ENCODE data around the gene PGD. TPM values are rescaled to one million over a fixed set of nuclear protein-coding genes. Genes with fewer than 3 reads are reported as not detected.

Gene PGD
- total and polyA plus RNA-seq, 10 of the 15 experiments (the other 5 are each of a cell fraction or from before 2014, with no cell fraction given), result 108 to 262 (median 171) TPM

DNA sequence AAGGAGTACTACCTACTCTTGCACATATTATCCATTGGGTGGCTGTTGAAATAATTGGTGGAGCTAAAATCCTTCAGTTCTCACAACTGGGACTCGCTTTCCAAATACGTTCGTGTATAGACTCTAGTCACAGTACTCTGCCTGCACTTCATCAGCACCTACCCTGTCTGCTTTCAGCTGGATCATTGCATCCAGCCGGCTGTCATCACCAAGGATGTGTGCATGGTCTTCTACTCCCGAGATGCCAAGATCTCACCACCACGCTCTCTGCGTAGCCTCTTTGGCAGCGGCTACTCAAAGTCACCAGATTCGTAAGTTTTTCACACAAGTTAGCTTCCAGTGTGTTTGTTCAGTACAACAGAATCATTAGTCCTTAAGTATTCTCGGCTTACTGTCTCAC, 37.3 kb upstream of the PGD start (continued):
- TF ChIP-seq NR2F1 (conservative IDR thresholded peaks at IDR 0.05) (no peak), NFYB (IDR thresholded peaks at IDR 0.05; ENCODE audit: insufficient read depth, low read depth, low read length) (no peak), CHD2 (IDR thresholded peaks at IDR 0.05; ENCODE audit: borderline replicate concordance, low read depth, low read length) (no peak)
- TF ChIP-seq, protein P1, sequence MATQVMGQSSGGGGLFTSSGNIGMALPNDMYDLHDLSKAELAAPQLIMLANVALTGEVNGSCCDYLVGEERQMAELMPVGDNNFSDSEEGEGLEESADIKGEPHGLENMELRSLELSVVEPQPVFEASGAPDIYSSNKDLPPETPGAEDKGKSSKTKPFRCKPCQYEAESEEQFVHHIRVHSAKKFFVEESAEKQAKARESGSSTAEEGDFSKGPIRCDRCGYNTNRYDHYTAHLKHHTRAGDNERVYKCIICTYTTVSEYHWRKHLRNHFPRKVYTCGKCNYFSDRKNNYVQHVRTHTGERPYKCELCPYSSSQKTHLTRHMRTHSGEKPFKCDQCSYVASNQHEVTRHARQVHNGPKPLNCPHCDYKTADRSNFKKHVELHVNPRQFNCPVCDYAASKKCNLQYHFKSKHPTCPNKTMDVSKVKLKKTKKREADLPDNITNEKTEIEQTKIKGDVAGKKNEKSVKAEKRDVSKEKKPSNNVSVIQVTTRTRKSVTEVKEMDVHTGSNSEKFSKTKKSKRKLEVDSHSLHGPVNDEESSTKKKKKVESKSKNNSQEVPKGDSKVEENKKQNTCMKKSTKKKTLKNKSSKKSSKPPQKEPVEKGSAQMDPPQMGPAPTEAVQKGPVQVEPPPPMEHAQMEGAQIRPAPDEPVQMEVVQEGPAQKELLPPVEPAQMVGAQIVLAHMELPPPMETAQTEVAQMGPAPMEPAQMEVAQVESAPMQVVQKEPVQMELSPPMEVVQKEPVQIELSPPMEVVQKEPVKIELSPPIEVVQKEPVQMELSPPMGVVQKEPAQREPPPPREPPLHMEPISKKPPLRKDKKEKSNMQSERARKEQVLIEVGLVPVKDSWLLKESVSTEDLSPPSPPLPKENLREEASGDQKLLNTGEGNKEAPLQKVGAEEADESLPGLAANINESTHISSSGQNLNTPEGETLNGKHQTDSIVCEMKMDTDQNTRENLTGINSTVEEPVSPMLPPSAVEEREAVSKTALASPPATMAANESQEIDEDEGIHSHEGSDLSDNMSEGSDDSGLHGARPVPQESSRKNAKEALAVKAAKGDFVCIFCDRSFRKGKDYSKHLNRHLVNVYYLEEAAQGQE (IDR thresholded peaks at IDR 0.05; ENCODE audit: low read depth, low read length), result no peak

DNA sequence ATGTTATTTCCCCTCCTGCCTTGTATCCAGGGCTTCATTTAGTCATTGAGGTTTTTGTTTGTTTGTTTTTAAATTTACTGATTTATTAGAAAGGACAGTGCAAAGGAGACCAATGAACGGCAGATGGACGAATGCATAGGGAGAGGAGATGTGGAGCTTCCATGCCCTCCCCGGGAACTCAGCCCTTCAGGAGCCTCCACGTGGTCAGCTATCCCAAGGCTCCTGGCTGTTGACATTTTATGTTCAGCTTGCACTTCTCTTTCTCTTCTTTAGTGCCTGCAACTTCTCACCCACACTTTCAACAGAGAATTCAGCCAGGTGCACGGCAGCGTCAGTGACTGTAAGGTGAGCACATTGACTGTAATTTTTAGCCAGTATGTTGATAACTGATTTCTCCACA, 30.7 kb upstream of the PGD start:
- BruUV-seq (replicated peaks), result no TSS peak
- FAIRE-seq, result no peak

More for the DNA sequence above, 30.7 kb upstream of the PGD start:
- ChIA-PET POLR2A (no interaction called here), CTCF (no interaction called here), SMC1A (ENCODE audit: uncharacterized antibody, unreplicated experiment) (no interaction called here), RAD21 (ENCODE audit: unreplicated experiment) (no interaction called here)
- 74% methylated on average over 6 of the region's 6 CpGs for WGBS (ENCODE audit: insufficient coverage, insufficient replicate concordance, low lambda C conversion rate, missing lambda C conversion rate)
- Histone ChIP-seq H3K79me2 (ENCODE audit: control insufficient read depth, insufficient read depth, low read length) (no peaks in the 10 kb centered on the region), H4K20me1 (ENCODE audit: control insufficient read depth, insufficient read depth) (no peaks in the 10 kb centered on the region), H2AFZ (ENCODE audit: control insufficient read depth, low read depth, low read length) (no peak overlapping the region), H3K27ac (ENCODE audit: control insufficient read depth, insufficient read depth) (no peak overlapping the region), H3K4me3 (no peak overlapping the region), H3K4me2 (ENCODE audit: control insufficient read depth, insufficient read depth) (no peak overlapping the region), H3K9me3 (replicated peaks; ENCODE audit: control insufficient read depth, insufficient read depth, low read length) (no peaks in the 10 kb centered on the region), H3K9ac (ENCODE audit: control insufficient read depth, insufficient read depth, low read length) (no peak overlapping the region), H3K27me3 (replicated peaks in 1 of 2; ENCODE audit: control insufficient read depth in 2 of 2, insufficient read depth in 2 of 2, low read length in 1 of 2) (no peaks in the 10 kb centered on the region), H3K4me1 (ENCODE audit: control insufficient read depth, insufficient read depth, low read length) (no peaks in the 10 kb centered on the region), H3K36me3 (ENCODE audit: control insufficient read depth in 2 of 2, insufficient read depth in 2 of 2, low read length in 1 of 2) (peaks cover 0 to 2% of the 10 kb centered on the region in 2 experiments; a peak in 2 of 4 replicates)
- in situ Hi-C loops (cut with MboI), result no loop called here
- TF ChIP-seq HDAC2 (IDR thresholded peaks at IDR 0.05) (no peak), BCL11A (IDR thresholded peaks at IDR 0.05; ENCODE audit: low read depth, low read length) (no peak), TCF3 (IDR thresholded peaks at IDR 0.05; ENCODE audit: borderline replicate concordance, insufficient read depth, low read depth, low read length) (no peak), CHD2 (IDR thresholded peaks at IDR 0.05; ENCODE audit: borderline replicate concordance, low read depth, low read length) (no peak), PAX8 (IDR thresholded peaks at IDR 0.05) (no peak), EP300 (IDR thresholded peaks at IDR 0.05; ENCODE audit: borderline replicate concordance in 1 of 2, control insufficient read depth in 1 of 2, low read depth in 2 of 2, low read length in 2 of 2) (no peak), RELA (IDR thresholded peaks at IDR 0.05; ENCODE audit: borderline replicate concordance, partially characterized antibody) (no peak), MEF2B (IDR thresholded peaks at IDR 0.05; ENCODE audit: partially characterized antibody, poor library complexity, severe bottlenecking) (no peak), RAD51 (IDR thresholded peaks at IDR 0.05) (no peak), SRF (IDR thresholded peaks at IDR 0.05; ENCODE audit: low read depth in 2 of 2, low read length in 2 of 2) (no peak), YY1 (IDR thresholded peaks at IDR 0.05; ENCODE audit: low read depth, low read length) (no peak), YBX1 (IDR thresholded peaks at IDR 0.05) (no peak), RFX5 (IDR thresholded peaks at IDR 0.05; ENCODE audit: low read depth, low read length) (no peak)
- TF ChIP-seq, protein P2, sequence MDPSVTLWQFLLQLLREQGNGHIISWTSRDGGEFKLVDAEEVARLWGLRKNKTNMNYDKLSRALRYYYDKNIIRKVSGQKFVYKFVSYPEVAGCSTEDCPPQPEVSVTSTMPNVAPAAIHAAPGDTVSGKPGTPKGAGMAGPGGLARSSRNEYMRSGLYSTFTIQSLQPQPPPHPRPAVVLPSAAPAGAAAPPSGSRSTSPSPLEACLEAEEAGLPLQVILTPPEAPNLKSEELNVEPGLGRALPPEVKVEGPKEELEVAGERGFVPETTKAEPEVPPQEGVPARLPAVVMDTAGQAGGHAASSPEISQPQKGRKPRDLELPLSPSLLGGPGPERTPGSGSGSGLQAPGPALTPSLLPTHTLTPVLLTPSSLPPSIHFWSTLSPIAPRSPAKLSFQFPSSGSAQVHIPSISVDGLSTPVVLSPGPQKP (IDR thresholded peaks at IDR 0.05; ENCODE audit: low read depth, low read length), result no peak
- ATAC-seq, result no peak
- intact Hi-C loops (cut with micrococcal nuclease; ENCODE audit: unreplicated experiment), result no loop called here
- DNase-seq (ENCODE audit: low read depth, low spot score), result no peak

Measured in GM12878 (cell line).